Mucosa of rectum (tissue), 2 donors: Measurements from ENCODE around the gene PSMA6.
"Not testable (repeated sequence)": the region's sequence is repeated elsewhere in the genome, so short reads cannot be mapped to it uniquely, and the experiment has no call there.

Experiments used
- H3K27ac ChIP-seq, 2 donors: one replicate each; pipeline ENCODE4 v1.7.0; 2013; ENCODE audit warnings: inconsistent platforms in 2 of 2, low read depth in 2 of 2, low read length in 2 of 2
- H3K27me3 ChIP-seq, 2 donors: one replicate each; pipeline ENCODE4 v1.7.0; 2013; ENCODE audit warnings: low read length in 2 of 2; ENCODE audit not compliant: control insufficient read depth in 2 of 2, insufficient read depth in 2 of 2
- H3K36me3 ChIP-seq, 2 donors: one replicate each; pipeline ENCODE4 v1.7.0; 2013; ENCODE audit warnings: low read length in 2 of 2; ENCODE audit not compliant: control insufficient read depth in 2 of 2, insufficient read depth in 2 of 2
- H3K4me1 ChIP-seq, 2 donors: one replicate each; pipeline ENCODE4 v1.7.0; 2013; ENCODE audit warnings: low read length in 2 of 2, mild to moderate bottlenecking in 1 of 2; ENCODE audit not compliant: control insufficient read depth in 2 of 2, insufficient read depth in 2 of 2
- H3K4me3 ChIP-seq, 2 donors: one replicate each; pipeline ENCODE4 v1.7.0; 2013; ENCODE audit warnings: low read length in 2 of 2
- H3K9ac ChIP-seq, 2 donors: one replicate each; pipeline ENCODE4 v1.7.0; 2013; ENCODE audit warnings: low read length in 2 of 2, low read depth in 1 of 2, mild to moderate bottlenecking in 1 of 2
- H3K9me3 ChIP-seq, 2 donors: one replicate each; pipeline ENCODE4 v1.7.0; 2013; ENCODE audit warnings: low read length in 2 of 2; ENCODE audit not compliant: control insufficient read depth in 2 of 2
- donor health status: healthy.
- donor health status: Normal muscosa, but diverticular disease.

Gene PSMA6

DNA sequence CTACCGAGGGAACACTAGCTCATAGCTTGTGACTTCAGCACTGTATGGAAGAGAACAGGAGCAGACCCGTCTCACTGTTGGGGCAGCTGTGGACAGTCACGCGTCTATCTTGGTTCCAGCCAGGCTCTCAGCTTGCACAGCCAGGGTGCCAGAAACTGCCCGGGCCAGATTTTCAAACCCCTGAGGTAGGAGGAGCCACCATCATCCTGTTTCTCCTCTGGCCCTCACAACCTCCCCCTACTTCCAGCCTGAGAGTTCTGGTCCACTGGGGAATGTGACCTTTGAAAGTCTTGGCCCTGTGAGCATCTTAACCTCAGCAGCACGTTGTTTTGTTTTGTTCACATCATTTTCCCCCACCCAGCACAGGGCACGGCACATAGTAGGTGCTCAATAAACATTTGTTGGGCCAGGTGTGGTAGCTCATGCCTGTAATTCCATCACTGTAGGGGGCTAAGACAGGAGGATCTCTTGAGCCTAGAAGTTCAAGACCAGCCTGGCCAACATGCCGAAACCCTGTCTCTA is 50.4 kb downstream of the PSMA6 start:
- peak overlapping the region in 1 of 2 donors; percentile 44 for H3K4me3 ChIP-seq
- H3K4me1 ChIP-seq = peaks cover 46 to 57% of the 10 kb centered on the region in 2 donors
- H3K36me3 ChIP-seq = no peaks in the 10 kb centered on the region
- H3K27ac ChIP-seq = peak overlapping the region; percentile 95 to 97
- no peaks in the 10 kb centered on the region for H3K9me3 ChIP-seq
- H3K9ac ChIP-seq = peak overlapping the region; percentile 63 to 87
- H3K27me3 ChIP-seq = no peaks in the 10 kb centered on the region

- no peaks in the 10 kb centered on the region for H3K27me3 ChIP-seq
- no peaks in the 10 kb centered on the region for H3K36me3 ChIP-seq
- H3K4me3 ChIP-seq = no peak overlapping the region
- H3K9ac ChIP-seq = peak overlapping the region in 1 of 2 donors; percentile 30
- H3K9me3 ChIP-seq = no peaks in the 10 kb centered on the region
- peaks cover 45 to 56% of the 10 kb centered on the region in 2 donors for H3K4me1 ChIP-seq
- H3K27ac ChIP-seq = peak overlapping the region; percentile 56 to 84
Observed at GRCh38 chr14:35343702-35344101, 51.5 kb downstream of the PSMA6 start.

GRCh38 chr14:35344107-35344807 is 52.1 kb downstream of the PSMA6 start:
- Histone ChIP-seq H3K36me3 (no peaks in the 10 kb centered on the region), H3K9ac (peak overlapping the region in 1 of 2 donors; percentile 30), H3K4me3 (no peak overlapping the region), H3K4me1 (peaks cover 42 to 56% of the 10 kb centered on the region in 2 donors), H3K27me3 (no peaks in the 10 kb centered on the region), H3K9me3 (no peaks in the 10 kb centered on the region), H3K27ac (peak overlapping the region; percentile 56 to 84)

DNA sequence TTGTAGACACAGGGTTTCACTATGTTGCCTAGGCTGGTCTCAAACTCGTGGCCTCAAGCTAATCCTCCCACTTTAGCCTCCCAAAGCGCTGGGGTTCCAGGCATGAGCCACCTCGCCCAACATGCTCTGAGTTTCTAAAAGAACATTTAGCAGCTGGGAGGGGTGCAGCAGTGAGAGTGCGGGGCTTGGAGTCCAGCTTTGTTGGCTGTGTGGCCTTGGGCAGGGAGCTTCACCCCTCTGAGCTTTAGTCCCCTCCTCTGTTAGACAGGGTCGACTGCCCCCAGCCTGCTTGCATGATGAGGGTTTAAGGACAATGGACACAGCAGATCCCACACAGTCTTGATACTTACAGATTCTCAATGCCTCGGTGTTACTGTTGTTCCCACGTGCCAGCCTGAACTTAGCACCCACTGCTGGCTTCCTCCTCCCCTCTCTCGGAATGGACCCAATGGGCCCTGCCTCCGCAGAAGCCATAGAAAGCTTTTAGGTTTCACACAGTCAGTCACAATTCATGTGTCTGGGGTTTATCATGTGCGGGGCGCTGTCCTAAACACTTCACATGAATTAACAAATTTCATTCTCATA is 54.6 kb downstream of the PSMA6 start:
- Histone ChIP-seq H3K4me1 (peaks cover 19 to 33% of the 10 kb centered on the region in 2 donors), H3K36me3 (no peaks in the 10 kb centered on the region), H3K4me3 (no peak overlapping the region), H3K9ac (no peak overlapping the region), H3K27me3 (no peaks in the 10 kb centered on the region), H3K27ac (peak overlapping the region in 1 of 2 donors; percentile 17), H3K9me3 (no peaks in the 10 kb centered on the region)

- Histone ChIP-seq H3K27me3 (no peaks in the 10 kb centered on the region), H3K9me3 (no peaks in the 10 kb centered on the region), H3K36me3 (no peaks in the 10 kb centered on the region), H3K9ac (peak overlapping the region in 1 of 2 donors; percentile 56), H3K4me1 (peaks cover 12 to 27% of the 10 kb centered on the region in 2 donors), H3K4me3 (no peak overlapping the region), H3K27ac (peak overlapping the region in 1 of 2 donors; percentile 17)
Observed at GRCh38 chr14:35347323-35348043, 55.3 kb downstream of the PSMA6 start.

- H3K27me3 ChIP-seq, H3K4me3 ChIP-seq, H3K9me3 ChIP-seq, H3K36me3 ChIP-seq, H3K9ac ChIP-seq: not testable (repeated sequence)
- H3K4me1 ChIP-seq = peaks cover 9 to 22% of the 10 kb centered on the region in 2 donors
- peak overlapping the region in 1 of 2 donors; percentile 17 for H3K27ac ChIP-seq
Observed at GRCh38 chr14:35348044-35348380, 55.8 kb downstream of the PSMA6 start.

- H3K9me3 ChIP-seq = no peaks in the 10 kb centered on the region
- no peaks in the 10 kb centered on the region for H3K36me3 ChIP-seq
- no peak overlapping the region for H3K9ac ChIP-seq
- H3K4me1 ChIP-seq = peaks cover 5 to 19% of the 10 kb centered on the region in 2 donors
- H3K27me3 ChIP-seq = no peaks in the 10 kb centered on the region
- no peak overlapping the region for H3K4me3 ChIP-seq
- no peak overlapping the region for H3K27ac ChIP-seq
Observed at GRCh38 chr14:35349496-35350365, 57.5 kb downstream of the PSMA6 start.

GRCh38 chr14:35351497-35351896 is 59.3 kb downstream of the PSMA6 start:
- no peaks in the 10 kb centered on the region for H3K9me3 ChIP-seq
- H3K4me1 ChIP-seq = peaks cover 10 to 26% of the 10 kb centered on the region in 2 donors
- H3K27me3 ChIP-seq = no peaks in the 10 kb centered on the region
- no peak overlapping the region for H3K4me3 ChIP-seq
- no peaks in the 10 kb centered on the region for H3K36me3 ChIP-seq
- no peak overlapping the region for H3K27ac ChIP-seq
- no peak overlapping the region for H3K9ac ChIP-seq

DNA sequence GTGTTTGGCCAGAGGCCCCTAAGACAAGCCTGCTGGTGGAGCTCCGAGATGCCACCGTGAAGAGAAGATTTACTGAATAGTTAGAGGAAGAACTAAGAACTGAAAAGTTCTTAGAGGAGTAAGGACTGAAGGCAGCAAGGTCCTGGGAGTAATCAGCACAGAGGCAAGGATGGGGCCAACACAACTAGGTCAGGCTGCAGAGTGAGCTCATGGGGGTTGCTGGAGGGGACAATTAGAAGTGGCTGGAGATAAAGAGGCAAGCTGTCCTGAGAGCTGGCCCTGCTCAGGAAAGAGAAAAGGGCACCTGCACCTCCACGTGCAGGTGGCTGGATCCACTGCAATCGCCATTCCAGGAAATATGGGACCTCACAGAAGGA is 59.7 kb downstream of the PSMA6 start:
- H3K27ac ChIP-seq = peak overlapping the region in 1 of 2 donors; percentile 2
- no peaks in the 10 kb centered on the region for H3K27me3 ChIP-seq
- H3K4me3 ChIP-seq = no peak overlapping the region
- no peaks in the 10 kb centered on the region for H3K9me3 ChIP-seq
- H3K9ac ChIP-seq = no peak overlapping the region
- H3K36me3 ChIP-seq = no peaks in the 10 kb centered on the region
- H3K4me1 ChIP-seq = peaks cover 10 to 28% of the 10 kb centered on the region in 2 donors
